ENCODE measurements around the gene OCEL1.
A peak's percentile ranks its signal among the peaks of the same experiment; 100 is the strongest.

The OCEL1 gene

GRCh38 chr19:17242431-17243208 lies 16.6 kb downstream of the OCEL1 start:
- DNase-seq, result no peak

DNA sequence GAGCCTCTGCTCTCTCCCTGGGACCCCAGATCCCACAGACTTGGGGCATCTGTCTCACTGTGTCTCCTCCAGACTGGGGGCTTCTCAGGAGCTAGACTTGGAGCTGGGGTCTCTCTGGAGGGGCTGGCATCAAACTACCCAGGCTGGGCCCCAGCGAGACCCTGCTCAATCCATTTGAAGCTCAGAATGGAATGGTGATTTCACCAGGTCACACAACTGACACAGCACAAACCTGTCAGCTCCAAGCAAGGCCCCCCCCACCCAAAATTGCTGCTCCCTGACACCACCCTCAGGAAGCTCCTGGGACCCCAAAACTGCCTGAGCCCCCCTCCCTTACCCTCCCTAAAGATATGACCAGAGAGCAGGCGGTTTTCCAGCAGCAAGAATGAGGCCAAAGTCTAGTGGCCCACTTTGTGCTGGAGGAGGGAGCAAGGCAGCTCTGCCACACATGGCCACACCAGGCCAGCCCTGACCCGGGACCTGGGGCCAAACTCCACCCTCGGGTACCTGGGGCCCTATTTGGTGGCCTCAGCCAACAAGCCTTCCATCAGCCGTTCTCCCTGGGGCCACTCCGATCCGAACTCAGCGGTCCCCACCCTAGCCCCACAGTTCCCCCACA lies 17.3 kb downstream of the OCEL1 start:
- no peak for DNase-seq

DNA sequence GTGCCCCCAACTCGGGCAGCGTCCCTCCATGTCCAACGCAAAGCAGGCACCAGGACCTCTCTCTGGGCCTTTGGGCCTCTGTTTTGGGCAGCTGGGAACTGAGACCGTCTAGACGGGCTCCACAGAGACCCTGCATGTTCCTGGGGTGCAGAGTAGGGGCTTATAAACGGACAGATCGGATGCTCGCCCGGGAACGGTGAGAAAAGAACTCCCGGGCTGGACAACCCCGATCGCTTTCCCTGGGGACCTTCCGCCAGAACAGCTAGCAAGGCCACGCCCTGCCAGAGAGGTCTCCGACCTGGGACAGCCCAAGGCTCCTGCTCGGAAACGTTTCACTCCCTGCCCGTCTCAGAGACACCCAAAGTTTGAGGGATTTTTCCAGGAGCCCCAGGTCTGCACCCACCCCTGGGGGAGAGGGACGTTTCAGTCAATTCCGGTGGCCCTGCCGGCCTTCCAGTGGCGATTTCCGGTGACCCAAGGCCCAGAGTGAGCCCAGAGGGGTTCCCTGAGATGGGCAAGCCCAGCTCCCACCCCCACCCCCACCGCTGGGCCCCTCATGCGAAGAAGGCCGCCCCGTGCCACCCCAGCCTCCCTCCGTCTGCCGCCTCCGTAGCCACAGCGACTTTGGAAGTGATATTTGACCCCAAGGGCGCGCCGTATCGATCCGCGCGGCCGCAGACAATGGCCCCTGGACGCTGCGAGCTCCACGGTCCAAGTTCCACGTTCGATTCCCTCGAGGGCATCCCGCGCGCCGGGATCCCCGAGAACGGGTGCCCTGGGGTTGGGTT lies 18.0 kb downstream of the OCEL1 start:
- no peak for DNase-seq

- DNase-seq, result peak; percentile 45
Measured at GRCh38 chr19:17244618-17245534, 18.9 kb downstream of the OCEL1 start.

DNA sequence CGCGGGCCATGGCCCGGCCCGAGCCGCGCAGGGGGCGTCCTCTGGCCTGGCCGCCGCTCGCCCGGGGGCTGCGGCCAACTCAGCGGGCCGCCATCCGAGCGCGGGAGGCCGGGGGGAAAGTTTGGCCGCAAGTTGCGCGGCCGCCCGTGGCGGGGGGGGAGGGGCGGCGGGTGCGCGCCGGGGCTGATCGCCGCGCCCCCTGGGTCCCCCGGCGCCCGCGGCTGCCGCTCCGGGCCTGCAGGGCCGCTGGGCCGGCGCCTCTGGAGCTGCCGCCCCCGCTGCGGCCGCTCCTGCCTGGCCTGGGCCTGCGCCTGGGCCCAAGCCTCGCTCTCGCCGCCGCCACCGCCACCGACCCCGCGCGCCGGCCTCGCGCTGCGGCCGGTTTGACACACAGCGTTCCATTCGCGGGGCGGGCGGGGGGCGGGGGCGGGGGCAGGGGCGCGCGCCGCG lies 19.5 kb downstream of the OCEL1 start, which contains the start of gene NR2F6:
NR2F6 (minus strand) TSS at position 385 of the 450 bp plus-strand sequence. CDS start 699 bp downstream, outside the sequence.
- no peak for DNase-seq

DNA sequence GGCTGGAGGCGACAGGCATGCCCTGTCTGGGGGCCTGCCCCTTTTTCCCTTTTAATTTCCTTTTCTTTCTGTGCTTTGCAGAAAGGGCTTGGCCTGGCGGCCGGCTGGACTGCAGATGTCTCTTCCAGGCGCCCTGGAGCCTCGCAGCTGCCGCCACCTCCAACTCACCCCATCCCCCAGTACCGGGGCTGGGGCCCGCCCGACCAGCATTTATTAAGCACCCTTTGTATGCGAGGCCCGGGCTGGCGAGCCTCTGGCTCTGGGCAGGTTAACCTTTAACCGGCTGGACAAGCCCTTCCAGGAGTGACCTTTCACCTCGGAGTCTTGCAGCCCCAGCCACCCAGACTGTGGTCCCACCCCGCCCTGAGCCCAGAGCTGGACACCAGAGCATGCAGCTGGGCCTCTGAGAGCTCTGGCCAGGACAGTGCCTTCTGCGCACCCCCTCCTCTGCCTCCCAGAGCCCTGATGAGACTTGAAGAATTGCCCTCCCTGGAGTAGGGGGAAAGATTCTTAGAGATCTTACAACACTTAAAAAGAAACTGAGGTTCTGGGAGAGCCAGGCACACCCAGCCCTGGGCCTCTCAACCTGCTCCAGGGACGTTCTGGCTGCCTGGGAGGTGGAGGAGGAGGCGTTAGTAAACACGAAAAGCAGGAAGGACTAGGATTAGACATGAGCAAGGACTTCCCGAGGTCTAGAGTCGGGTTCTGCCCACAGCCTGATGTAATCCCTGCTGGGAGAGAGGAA lies 20.8 kb downstream of the OCEL1 start:
- peak; percentile 73 for DNase-seq

DNA sequence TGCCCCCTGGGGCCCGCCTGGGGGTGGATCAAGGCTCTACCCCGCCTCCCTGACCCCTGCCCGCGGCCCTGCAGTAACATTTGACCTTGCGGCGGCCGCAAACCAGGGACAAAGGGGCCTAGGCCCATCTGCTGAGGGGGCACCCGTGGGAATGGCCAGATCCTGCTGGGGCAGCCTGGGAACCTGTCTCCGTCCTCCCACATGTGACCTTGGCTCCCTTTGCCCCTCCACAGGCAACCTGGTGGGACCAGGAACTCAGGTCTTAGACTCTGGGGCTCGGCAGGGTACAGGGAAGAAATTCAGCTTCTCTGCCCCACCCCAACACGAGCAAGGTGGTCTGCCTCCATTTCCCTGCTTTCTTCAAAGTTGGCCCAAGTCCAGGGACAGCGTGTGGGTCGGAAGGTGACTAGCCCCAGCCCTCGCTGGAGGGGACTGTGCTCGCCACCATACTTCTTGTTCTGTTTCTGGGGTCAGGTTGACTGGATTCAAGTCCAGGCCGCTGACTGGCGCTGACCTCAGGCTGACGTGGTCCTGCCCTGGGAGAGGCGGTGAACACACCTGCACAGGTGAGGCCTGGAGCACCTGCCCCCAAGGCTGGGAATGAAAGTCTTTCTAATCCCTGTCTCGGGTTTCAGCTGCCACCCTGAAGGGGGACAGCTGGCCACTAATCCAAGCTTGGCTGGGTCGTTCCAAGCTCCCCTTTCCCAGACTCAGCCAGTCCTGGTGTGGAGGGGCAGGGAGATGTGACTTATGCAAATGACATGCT lies 22.2 kb downstream of the OCEL1 start:
- DNase-seq, result no peak

DNA sequence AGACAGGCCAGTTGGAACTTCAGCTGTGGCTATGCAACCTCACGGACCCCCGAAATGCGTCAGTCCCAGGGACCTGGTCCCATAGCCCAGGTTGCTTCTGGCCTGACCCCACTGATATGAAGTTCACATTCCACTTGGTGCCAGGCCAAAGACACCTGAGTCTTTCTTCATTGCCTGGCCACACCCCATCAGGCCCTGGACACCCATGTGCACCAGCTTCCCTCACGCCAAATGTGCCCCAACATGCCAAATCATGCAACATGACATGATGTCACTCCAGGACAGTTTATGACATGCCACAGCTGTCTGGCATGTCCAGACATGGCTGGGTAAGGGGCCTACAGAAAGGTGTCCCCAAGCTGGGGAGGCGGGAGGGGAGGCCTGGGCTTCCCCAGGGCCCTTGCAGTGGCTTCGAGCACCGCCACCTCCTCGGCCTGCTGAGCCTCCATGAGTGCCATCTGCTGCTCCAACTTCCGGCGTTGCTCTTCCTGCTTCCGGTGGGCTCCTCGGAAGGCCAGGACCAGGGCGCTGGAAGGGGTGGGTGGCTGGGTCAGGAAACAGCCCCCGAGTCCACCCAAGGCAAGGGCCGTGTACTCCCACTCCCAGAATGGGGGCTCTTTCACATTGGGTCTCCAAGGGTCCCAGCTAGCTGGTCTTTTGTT lies 24.0 kb downstream of the OCEL1 start:
- DNase-seq, result no peak

DNA sequence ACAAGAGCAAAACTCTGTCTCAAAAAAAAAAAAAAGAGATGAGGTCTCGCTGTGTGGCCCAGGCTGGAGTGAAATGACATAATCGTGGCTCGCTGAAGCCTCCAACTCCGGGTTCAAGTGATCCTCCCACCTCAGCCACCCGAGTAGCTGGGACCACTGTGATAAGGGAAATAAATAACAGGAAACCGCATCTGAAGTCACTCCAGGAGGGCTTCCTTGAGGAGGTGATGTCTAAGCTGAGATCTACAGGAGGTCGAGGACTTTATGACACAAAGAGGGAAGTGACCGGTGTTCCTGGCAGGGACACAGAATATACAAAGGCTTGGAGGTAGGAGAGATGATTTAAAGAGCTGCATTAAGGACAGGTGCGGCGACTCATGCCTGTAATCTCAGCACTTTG lies 28.6 kb downstream of the OCEL1 start:
- no peak for DNase-seq

- peak; percentile 29 for DNase-seq
Measured at GRCh38 chr19:17255150-17255621, 29.2 kb downstream of the OCEL1 start.

DNA sequence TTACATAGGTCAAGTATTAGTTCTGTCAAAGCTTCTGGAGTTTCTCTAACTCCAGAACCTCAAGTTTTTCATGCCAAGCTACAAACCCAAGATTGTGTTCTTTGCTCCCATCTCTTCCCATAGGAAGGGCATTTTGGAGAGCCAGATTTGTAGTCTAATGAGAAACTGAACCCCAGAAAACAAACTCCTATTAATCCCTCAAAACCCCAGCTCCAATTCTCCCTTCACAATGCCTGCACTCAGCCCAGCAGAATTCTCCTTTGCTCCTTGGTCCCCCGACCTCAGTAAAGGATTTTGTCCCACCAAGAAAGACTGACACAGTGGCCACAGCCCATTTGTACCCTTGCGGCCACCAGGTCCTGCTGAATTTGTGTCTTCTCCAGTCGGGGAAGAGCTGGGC lies 30.1 kb downstream of the OCEL1 start:
- no peak for DNase-seq

DNA sequence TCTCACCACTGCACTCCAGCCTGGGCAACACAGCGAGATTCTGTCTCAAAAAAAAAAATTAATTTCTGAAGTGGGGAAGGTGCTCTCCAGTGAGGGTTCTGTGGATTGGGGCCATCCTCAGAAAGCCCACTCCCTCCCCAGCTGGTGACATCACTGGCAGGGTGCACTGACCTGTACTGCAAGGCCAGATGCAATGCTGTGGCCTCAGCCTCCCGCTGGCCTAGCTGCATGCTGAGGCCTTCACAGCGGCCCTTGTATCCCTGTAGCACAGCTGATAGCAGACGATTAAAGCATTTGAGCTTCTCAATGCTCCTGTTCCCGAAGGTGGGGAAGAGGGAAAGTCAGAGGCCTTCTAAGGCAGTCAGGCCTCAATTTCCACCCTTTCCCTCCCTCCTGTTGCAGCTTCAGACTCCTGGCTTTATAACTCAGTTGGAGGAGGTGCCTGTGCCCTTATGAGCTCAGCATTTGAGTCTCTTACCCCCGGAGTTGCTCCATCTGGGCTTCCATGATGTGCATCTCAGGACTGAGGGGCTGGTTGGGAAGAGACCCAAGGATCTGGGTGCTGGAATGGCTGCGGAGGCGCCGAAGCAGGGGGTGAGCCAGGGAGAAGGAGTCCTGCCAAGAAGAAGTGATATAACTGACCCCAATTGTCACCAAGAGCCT lies 33.2 kb downstream of the OCEL1 start:
- DNase-seq, result peak; percentile 26

DNA sequence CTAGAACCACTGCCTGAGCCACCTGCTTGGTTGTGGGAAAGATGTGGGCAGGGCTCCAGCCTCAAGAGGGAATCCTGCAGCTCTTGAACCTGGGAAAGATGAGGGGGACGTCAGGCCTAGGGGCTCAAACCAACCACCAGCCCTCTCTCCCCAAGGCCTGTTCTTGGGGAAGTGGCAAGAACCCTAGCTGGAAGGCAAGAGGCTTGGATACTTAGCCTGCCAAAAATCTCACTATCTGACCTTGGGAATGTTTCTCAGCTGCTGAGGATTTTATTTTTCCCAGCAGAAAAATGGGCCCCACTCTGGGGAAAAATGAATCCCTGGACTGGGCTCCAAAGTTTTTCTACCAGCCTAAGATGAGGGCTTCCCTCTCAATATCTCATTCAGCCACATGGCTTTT lies 33.9 kb downstream of the OCEL1 start:
- DNase-seq, result no peak

- DNase-seq, result peak; percentile 93
Measured at GRCh38 chr19:17260842-17261325, 34.9 kb downstream of the OCEL1 start.

- no peak for DNase-seq
Measured at GRCh38 chr19:17262557-17262956, 36.5 kb downstream of the OCEL1 start.

DNA sequence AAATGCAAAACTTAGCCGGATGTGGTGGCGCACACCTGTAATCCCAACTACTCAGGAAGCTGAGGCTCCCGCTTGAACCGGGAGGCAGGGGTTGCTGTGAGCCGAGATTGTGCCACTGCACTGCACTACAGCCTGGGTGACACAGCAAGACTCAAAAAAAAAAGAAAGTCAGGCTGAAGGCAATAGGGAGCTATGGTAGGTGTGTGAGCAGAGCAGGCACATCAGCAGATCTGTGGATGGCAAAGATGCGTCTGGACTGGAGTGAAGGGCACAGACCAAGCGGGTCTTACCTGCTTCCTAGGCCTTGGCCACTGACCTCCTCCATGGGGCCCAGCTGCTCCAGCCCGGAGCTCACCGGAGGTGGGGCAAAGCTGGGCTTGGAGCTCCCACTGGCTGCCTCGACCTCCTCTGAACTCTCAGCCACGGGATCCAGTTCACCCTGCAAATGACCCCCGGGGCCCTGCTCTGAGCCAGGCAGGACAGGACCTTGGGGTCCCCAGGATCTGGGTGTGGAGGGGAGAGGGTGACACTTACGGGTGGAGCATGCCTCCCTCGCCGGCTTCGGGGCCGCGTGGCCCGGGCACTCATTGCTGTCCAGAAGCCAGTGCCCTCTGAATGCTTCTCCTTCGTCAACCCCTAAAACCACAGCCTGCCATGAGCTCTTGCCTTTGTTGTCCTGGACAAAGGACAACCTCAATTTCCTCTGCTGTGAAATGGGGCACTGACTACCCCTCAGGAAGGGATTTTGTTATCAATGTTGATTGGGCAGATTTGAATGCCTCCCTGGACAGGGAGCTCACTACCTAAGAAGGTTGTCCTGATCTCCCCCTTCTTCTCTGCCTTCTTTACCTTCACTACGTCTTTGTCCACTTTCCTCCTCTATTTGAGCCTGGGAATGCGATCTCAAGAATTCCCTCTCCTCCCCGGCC lies 38.0 kb downstream of the OCEL1 start:
- DNase-seq, result no peak

DNA sequence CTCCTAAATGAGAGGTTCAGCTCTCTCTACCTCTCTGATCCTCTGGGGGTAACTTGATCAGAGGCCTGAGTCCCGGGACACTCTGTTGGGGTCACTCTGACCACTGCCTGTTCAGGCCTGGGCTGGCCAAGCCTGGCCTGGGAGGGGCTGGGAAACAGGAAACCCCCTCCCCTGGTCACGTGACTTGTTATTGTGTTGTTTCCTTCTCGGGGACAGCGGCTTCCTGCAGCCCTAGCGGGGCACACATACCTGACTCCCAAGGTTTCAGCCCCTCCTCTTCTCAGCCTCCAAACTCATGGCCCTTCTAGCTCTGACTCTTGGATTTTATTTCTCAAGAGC lies 38.6 kb downstream of the OCEL1 start, which contains the start of gene USHBP1:
USHBP1 (minus strand) TSS at position 105 of the 339 bp plus-strand sequence. CDS start 446 bp downstream, outside the sequence.
- DNase-seq, result no peak

DNA sequence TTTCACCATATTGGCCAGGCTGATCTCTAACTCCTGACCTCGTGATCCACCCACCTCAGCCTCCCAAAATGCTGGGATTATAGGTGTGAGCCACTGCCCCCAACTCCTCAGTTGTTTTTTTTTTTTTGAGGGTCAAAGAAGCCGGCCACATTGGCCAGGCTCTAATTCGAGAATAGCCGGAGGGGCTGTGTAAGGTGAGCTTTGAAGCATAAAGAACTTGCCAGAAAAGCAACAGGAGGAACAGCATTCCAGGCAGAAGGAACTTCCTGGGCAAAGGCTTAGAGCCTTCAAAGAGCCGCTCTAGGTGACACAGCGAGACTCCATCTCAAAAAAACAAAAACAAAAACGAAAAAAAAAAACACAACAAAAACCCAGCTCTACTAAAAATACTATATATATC lies 40.0 kb downstream of the OCEL1 start:
- no peak for DNase-seq
